GM21619 (cell line): ENCODE data around the gene ELMOD3.

ENCODE experiments used
- ATAC-seq: cut with Tn5 transposase; IDR thresholded peaks from one replicate; pipeline ENCODE4 v1.9.1; 2021; ENCODE audit not compliant: unreplicated experiment

Gene ELMOD3

GRCh38 chr2:85439986-85440385, 85.4 kb downstream of the ELMOD3 start:
- ATAC-seq, result no peak

- no peak for ATAC-seq
Observed at GRCh38 chr2:85440729-85441128, 86.2 kb downstream of the ELMOD3 start.
